ENCODE data around the gene RAB20.

Gene RAB20

GRCh38 chr13:110478405-110479214, 82.9 kb downstream of the RAB20 start:
- TF ChIP-seq CTCF (IDR thresholded peaks at IDR 0.05) = no peak
- Histone ChIP-seq H3K27me3 (peaks cover 7% of the 10 kb centered on the region), H3K9me3 (no peaks in the 10 kb centered on the region), H3K36me3 (no peaks in the 10 kb centered on the region), H3K4me3 (ENCODE audit: low read depth in 1 of 2, low read length in 1 of 2) (no peak overlapping the region), H3K4me1 (ENCODE audit: control insufficient read depth in 1 of 2, insufficient read depth in 1 of 2, low read depth in 1 of 2, low read length in 1 of 2) (no peaks in the 10 kb centered on the region), H3K27ac (no peak overlapping the region)

GRCh38 chr13:110477706-110478245, 83.7 kb downstream of the RAB20 start:
- Histone ChIP-seq H3K4me1 (ENCODE audit: control insufficient read depth in 1 of 2, insufficient read depth in 1 of 2, low read depth in 1 of 2, low read length in 1 of 2) (no peaks in the 10 kb centered on the region), H3K27ac (no peak overlapping the region), H3K9me3 (no peaks in the 10 kb centered on the region), H3K36me3 (no peaks in the 10 kb centered on the region), H3K27me3 (peaks cover 7% of the 10 kb centered on the region), H3K4me3 (ENCODE audit: low read depth in 1 of 2, low read length in 1 of 2) (no peak overlapping the region)
- no peak for TF ChIP-seq CTCF (IDR thresholded peaks at IDR 0.05)

GRCh38 chr13:110476220-110476617, 85.3 kb downstream of the RAB20 start:
- H3K9me3 ChIP-seq = no peaks in the 10 kb centered on the region
- peaks cover 5% of the 10 kb centered on the region for H3K27me3 ChIP-seq
- no peaks in the 10 kb centered on the region for H3K36me3 ChIP-seq

GRCh38 chr13:110475550-110476219, 85.8 kb downstream of the RAB20 start:
- Histone ChIP-seq H3K4me3 (ENCODE audit: low read depth in 1 of 2, low read length in 1 of 2) (no peak overlapping the region), H3K27me3 (peaks cover 10% of the 10 kb centered on the region), H3K4me1 (ENCODE audit: control insufficient read depth in 1 of 2, insufficient read depth in 1 of 2, low read depth in 1 of 2, low read length in 1 of 2) (peaks cover 0 to 4% of the 10 kb centered on the region in 2 experiments), H3K27ac (no peak overlapping the region), H3K36me3 (no peaks in the 10 kb centered on the region), H3K9me3 (no peaks in the 10 kb centered on the region)
- no peak for TF ChIP-seq CTCF (IDR thresholded peaks at IDR 0.05)

More at GRCh38 chr13:110476220-110476617, 85.3 kb downstream of the RAB20 start:
- no peak overlapping the region for H3K4me3 ChIP-seq (ENCODE audit: low read depth in 1 of 2, low read length in 1 of 2)
- H3K4me1 ChIP-seq (ENCODE audit: control insufficient read depth in 1 of 2, insufficient read depth in 1 of 2, low read depth in 1 of 2, low read length in 1 of 2) = peaks cover 0 to 4% of the 10 kb centered on the region in 2 experiments
- TF ChIP-seq CTCF (IDR thresholded peaks at IDR 0.05) = no peak
- no peak overlapping the region for H3K27ac ChIP-seq

DNA sequence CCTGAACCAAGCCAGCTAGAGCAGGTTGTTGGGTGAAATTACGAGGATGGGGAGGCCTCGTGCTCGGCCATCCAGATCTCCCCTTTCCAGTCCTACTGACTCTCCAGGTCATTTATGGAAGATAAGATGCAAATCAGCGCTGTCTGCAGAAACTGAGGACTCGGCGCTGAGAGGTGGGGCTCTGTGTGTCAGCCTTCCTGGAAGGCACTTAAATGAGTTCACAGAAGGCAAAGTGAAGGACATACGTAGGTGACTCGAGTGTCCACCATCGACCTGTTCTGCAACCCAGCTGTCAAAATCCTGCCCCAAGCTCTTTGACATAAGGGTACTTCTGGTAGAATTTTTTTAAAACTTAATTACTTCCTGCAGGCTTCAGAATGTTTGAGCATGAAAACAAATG, 86.4 kb downstream of the RAB20 start:
- no peak overlapping the region for H3K27ac ChIP-seq
- H3K9me3 ChIP-seq = no peaks in the 10 kb centered on the region
- H3K36me3 ChIP-seq = no peaks in the 10 kb centered on the region
- H3K4me1 ChIP-seq (ENCODE audit: control insufficient read depth in 1 of 2, insufficient read depth in 1 of 2, low read depth in 1 of 2, low read length in 1 of 2) = peaks cover 0 to 4% of the 10 kb centered on the region in 2 experiments
- TF ChIP-seq CTCF (IDR thresholded peaks at IDR 0.05) = no peak
- no peak overlapping the region for H3K4me3 ChIP-seq (ENCODE audit: low read depth in 1 of 2, low read length in 1 of 2)
- peaks cover 16% of the 10 kb centered on the region for H3K27me3 ChIP-seq

Measured in neutrophil (primary cell).